ENCODE results near the gene HOXB13. TPM values are rescaled to one million over a fixed set of nuclear protein-coding genes. Genes with fewer than 3 reads are reported as not detected.

HOXB13 gene
- polyA plus RNA-seq, 3 donors, result not detected

- DNase-seq (ENCODE audit: extremely low read depth in 1 of 11, low read depth in 9 of 11, low spot score in 4 of 11), result no peak
Measured at GRCh38 chr17:48729335-48730239, 1.0 kb upstream of the HOXB13 start.

DNA sequence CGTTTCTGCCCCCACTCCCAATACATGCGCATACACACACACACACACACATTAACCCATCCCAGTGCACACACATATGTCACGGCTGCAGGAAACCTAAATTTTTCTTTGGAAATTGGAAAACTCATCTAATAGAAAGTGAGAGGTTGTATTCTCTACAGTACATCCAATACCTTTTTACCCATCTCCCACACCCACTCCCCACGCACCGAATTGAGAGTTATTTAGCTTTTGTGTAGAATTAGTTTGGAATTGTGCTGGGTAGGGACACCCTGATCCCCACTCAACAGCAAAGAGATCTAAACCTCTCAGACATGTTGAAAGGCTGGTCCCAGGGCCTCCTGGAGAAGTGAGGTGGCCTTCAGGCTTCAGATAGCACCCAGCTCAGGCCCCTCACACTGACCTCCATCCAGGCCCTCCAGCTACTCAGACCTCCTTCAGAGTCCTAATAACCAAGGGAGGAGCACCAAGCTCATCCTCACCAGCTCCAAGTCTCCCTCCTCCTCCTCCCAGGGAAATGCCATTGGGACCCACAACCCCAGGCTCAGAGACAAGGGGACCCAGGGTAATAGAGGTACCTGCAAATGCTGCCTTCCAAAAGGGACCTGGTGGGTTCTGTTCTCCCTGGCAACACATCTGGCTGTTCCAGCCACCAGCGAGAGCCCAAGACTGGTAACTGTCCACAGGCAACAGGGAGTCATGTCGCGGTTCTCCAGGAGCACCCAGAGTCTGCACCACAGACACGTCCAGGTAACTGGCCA lies 955 bp downstream of the HOXB13 start:
- no peak for DNase-seq (ENCODE audit: extremely low read depth in 1 of 11, low read depth in 9 of 11, low spot score in 4 of 11)

- DNase-seq (ENCODE audit: extremely low read depth in 1 of 11, low read depth in 9 of 11, low spot score in 4 of 11), result no peak
Measured at GRCh38 chr17:48726916-48727286, 1.6 kb downstream of the HOXB13 start.

GRCh38 chr17:48726114-48726915 lies 2.2 kb downstream of the HOXB13 start:
- DNase-seq (ENCODE audit: extremely low read depth in 1 of 11, low read depth in 9 of 11, low spot score in 4 of 11), result no peak

- DNase-seq (ENCODE audit: extremely low read depth in 1 of 11, low read depth in 9 of 11, low spot score in 4 of 11), result no peak
Measured at GRCh38 chr17:48725288-48726064, 3.1 kb downstream of the HOXB13 start.

DNA sequence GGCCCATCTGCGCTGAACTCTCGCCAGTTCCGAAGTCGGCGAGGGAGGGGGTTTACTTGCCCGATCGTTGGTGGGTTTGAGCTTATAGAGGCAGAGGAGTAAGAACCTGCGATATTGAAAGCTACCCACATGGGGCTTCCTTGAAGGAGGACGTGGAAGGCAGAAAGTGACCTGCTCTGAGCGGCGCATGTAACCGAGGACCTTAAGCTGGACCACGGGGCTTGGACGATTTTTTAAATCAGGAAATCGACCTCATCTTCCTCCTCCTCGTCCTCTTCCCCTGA lies 3.6 kb downstream of the HOXB13 start:
- DNase-seq (ENCODE audit: extremely low read depth in 1 of 11, low read depth in 9 of 11, low spot score in 4 of 11), result no peak

- DNase-seq (ENCODE audit: extremely low read depth in 1 of 11, low read depth in 9 of 11, low spot score in 4 of 11), result peak in 7 of 11 donors; percentile 65 to 85 (median 79)
Measured at GRCh38 chr17:48724251-48725003, 4.1 kb downstream of the HOXB13 start.

GRCh38 chr17:48723423-48724250 lies 4.9 kb downstream of the HOXB13 start:
- DNase-seq (ENCODE audit: extremely low read depth in 1 of 11, low read depth in 9 of 11, low spot score in 4 of 11), result no peak

DNA sequence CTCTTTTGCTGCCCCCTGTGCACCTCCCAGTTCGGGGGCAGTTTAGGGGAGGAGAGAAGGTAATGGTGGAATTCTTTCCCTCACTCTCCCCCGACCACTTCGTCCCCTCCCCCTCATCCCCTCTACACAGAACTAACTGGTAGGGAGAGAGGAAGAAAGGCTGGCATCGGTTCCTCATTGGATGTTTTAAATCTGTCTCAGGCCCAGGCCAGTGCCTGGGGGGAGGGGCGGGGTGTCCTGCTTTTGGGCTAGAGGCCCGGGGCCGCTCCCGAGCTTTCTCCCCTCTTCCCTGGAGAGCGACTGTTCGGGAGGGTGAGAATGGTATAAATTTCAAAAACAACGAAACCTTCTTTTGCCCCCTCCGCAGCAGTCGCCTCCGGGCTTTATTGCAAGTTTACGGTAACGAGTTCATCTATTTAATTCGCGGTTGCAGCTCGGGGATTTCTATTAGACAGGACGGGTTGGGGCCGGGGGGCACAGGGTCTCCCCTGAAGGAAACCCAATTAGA lies 5.6 kb downstream of the HOXB13 start, which contains the start of gene PRAC2:
PRAC2 (plus strand) TSS at position 271 of the 508 bp plus-strand sequence. CDS start 1,226 bp downstream, outside the sequence.
- DNase-seq (ENCODE audit: extremely low read depth in 1 of 11, low read depth in 9 of 11, low spot score in 4 of 11), result no peak

DNA sequence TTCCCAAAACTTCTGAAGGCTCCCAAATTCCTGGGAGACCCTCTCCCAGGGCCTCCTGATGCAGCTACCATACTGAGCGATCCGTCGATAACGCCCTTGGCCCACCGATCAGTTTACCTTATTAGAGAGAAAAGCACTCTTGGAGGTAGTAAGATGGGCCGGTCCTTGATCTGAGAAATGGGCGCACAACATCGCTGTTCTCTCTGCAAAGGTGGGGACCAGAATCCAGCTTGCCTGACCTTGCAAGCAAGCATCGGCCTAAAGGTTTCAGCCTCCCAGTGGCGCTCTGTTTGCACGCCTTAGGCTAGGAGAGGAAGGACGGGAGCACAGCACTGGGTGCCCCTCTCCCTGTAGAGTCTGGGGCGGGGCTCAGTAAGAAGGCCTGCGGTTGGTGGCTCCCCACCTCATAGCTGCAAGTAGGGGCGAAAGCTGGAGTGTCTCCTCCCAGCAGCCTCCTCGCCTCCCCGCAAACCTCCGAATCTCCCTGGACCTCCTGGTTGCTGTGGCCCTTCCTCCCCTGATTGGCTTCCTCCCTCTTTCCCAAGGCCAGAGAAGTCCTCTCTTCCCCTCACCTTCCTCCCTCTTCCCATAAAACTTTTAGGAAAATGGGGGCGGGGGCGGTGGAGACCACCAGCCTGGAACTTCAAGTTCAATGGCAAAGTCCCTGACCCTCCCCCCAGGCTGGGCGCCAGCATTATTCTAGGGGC lies 6.2 kb downstream of the HOXB13 start, which contains the start of gene PRAC1:
PRAC1 (minus strand) TSS at position 318 of the 707 bp plus-strand sequence; CDS start at position 192, 126 bp downstream.
- DNase-seq (ENCODE audit: extremely low read depth in 1 of 11, low read depth in 9 of 11, low spot score in 4 of 11), result no peak

DNA sequence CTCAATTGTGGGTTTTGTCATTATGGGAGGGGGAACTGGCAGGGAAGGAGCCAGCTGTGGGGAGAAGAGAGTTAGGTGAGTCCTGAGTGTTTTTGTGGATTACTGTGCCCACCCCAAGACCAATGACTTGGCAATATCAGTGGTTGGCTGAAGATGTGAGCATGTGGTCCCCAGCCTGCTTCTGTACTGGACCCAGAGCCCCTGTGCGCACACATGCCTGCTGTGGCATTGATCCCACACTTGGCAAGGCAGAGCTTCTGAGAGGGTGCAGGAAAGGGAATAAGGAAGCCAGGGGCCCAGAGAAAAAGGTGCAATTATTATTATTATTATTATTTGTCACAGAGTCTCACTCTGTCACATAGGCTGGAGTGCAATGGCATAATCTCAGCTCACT lies 7.5 kb downstream of the HOXB13 start:
- no peak for DNase-seq (ENCODE audit: extremely low read depth in 1 of 11, low read depth in 9 of 11, low spot score in 4 of 11)

DNA sequence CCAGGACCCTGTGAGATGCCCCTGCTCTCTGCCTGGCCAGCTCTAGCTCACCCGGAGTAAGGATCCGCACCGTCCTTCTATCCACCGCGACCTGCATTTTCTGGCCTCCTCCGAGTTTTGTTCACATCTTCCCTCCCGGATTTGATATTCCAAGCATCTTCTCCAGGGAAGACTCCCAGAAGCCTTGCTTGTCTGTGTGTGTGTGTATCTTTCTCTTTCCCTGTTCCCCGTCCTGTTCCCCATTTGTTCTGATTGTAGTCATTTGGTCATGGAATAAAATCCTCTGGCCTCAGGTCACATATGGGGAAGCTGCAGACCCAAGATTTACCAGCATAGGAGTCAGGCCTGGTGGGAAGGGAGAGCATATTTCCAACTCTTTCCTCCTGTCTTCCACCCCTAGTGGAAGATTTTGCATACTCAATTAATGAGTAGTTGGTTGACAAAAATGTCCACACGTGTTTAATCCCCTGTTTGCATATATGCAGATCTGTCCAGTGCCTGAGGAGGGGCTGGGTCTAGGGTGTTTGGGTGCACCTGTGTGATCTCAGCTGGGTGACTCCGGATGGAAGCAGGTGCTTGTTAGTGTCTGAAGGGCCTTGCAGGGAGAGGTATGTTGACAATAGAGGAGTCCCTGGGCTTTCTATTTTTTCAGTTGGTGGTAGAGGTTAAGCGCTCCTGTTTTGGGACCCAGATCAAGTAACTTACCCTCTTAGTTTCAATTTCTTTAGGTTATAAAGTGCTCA lies 8.1 kb downstream of the HOXB13 start:
- DNase-seq (ENCODE audit: extremely low read depth in 1 of 11, low read depth in 9 of 11, low spot score in 4 of 11), result no peak

DNA sequence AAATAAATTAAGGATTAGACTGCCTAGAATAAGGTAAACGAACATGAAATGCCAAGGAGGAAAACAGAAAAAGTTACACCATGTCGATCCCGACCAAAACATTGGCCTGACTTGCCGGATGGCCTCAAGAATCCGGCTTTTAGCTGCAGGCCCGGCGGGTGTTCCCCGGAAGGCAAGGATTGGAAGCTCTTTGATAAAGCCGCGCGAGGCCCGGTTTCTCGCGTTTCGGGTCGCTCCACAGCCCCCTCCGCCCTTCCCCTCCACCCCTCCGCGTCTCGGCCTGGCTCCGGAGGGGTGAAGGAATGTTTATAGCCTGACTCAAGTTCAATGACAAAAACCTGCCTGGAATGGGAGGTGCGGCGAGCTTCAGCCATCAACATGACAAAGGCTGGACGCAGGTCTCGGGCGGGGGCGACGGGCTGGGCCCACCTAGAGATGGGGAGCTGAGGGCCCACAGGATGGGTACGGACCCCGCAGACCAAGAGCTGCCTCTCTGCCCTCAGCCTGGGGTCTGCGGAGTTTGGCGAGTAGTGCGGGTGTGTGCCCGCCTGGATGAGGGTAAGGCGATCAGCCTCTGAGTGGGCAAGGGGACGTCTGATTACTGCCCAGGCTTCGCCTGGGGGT lies 8.8 kb downstream of the HOXB13 start:
- DNase-seq (ENCODE audit: extremely low read depth in 1 of 11, low read depth in 9 of 11, low spot score in 4 of 11), result no peak

DNA sequence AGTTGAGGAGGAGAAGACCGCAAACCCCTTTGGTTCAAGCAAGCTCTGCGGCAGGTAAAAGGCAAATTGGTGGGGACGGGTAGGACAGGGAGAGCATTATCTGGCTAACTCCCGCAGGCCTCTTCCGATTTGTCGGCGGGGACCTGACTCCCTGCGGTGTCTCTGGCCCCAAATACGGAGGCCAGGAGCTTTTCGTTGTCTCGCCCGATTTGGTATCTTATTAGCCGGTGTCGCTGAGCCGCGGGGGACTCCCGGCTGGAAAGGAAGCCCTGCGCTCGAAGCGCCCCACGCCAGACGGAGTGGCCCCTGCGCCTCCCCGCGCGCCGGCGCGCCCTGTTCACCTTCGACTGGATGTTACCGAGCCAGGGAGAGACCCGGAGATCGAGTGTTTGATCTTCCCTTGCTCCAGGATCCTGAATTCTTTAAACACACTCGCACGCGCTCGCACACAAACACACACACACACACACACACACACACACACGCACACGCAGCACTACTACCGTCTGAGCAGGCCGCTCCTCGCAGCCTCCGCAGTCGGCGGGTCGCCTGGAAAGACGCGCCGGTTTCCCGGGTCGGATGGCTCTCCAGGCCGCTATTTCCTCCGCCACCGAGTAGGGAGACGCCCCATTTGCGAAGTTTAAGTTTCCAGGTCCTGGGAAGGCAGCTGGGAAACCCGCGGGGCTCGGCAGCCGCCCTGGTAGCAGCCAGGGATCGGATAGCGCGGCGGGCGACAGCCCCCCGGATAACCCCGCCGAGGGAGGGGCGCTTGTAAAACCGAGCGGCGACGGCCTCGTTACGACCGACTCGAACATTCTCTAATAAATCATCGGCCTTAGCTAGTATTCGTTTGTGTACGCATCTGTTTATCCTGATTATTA lies 9.5 kb downstream of the HOXB13 start:
- DNase-seq (ENCODE audit: extremely low read depth in 1 of 11, low read depth in 9 of 11, low spot score in 4 of 11), result no peak
